ENCODE measurements around the gene FBXL14.

- TF ChIP-seq CTCF (IDR thresholded peaks at IDR 0.05): no peak
- TF ChIP-seq POLR2A (IDR thresholded peaks at IDR 0.05): no peak
Observed at GRCh38 chr12:1595026-1595561, 713 bp upstream of the FBXL14 start.
